GM23338 (cell line): ENCODE results near the gene KBTBD12. TPM values are rescaled to one million over a fixed set of nuclear protein-coding genes. Genes with fewer than 3 reads are reported as not detected.

ENCODE experiments used
- ATAC-seq: fragments of 200-7000 bp; cut with Tn5 transposase; 3 replicates; pipeline ENCODE4 v1.9.1; 2020
- DNase-seq: peaks from one replicate; pipeline ENCODE4 v3.0.0-alpha.2; 2015; ENCODE audit warnings: low spot score
- H2AFZ ChIP-seq: fragments of 200-600 bp; sonication (generic); 2 replicates; pipeline ENCODE4 v1.8.0; 2016; ENCODE audit warnings: antibody characterized with exemption, mild to moderate bottlenecking, moderate library complexity
- H3F3A ChIP-seq: fragments of 200-600 bp; sonication (generic); replicated peaks from 2 replicates; pipeline ENCODE4 v1.8.0; 2017; ENCODE audit warnings: antibody characterized with exemption, mixed run types, low read depth
- H3K27ac ChIP-seq: fragments of 200-600 bp; sonication (generic); 2 replicates; pipeline ENCODE4 v1.6.1; 2016; ENCODE audit warnings: low read depth
- H3K27me3 ChIP-seq: fragments of 200-600 bp; sonication (generic); 2 replicates; pipeline ENCODE4 v1.8.0; 2016; ENCODE audit warnings: mild to moderate bottlenecking, mixed run types, moderate library complexity; ENCODE audit not compliant: insufficient read depth
- H3K36me3 ChIP-seq: fragments of 200-600 bp; sonication (generic); 2 replicates; pipeline ENCODE4 v1.8.0; 2016; ENCODE audit warnings: mild to moderate bottlenecking; ENCODE audit not compliant: insufficient read depth
- H3K4me1 ChIP-seq: fragments of 200-600 bp; sonication (generic); 2 replicates; pipeline ENCODE4 v1.8.0; 2016; ENCODE audit warnings: mild to moderate bottlenecking, moderate library complexity; ENCODE audit not compliant: insufficient read depth
- H3K4me2 ChIP-seq: fragments of 200-600 bp; sonication (generic); 2 replicates; pipeline ENCODE4 v1.7.1; 2017; ENCODE audit warnings: mixed run types
- H3K4me3 ChIP-seq: fragments of 200-600 bp; sonication (generic); 2 replicates; pipeline ENCODE4 v1.6.1; 2016; ENCODE audit warnings: mixed run types
- H3K79me2 ChIP-seq: fragments of 200-600 bp; sonication (generic); replicated peaks from 2 replicates; pipeline ENCODE4 v1.8.0; 2017; ENCODE audit warnings: mild to moderate bottlenecking; ENCODE audit not compliant: insufficient read depth
- H3K9me2 ChIP-seq: fragments of 200-600 bp; sonication (generic); 2 replicates; pipeline ENCODE4 v1.8.0; 2017; ENCODE audit not compliant: insufficient read depth
- H4K20me1 ChIP-seq: fragments of 200-600 bp; sonication (generic); replicated peaks from 2 replicates; pipeline ENCODE4 v1.8.0; 2017; ENCODE audit warnings: mild to moderate bottlenecking; ENCODE audit not compliant: insufficient read depth
- H3K27ac Mint-ChIP-seq: 2 replicates; pipeline ENCODE4 v1.8.0; 2020; ENCODE audit warnings: inconsistent platforms, mild to moderate bottlenecking, moderate library complexity, mixed read lengths
- H3K27me3 Mint-ChIP-seq: 3 replicates; pipeline ENCODE4 v1.8.0; 2022; ENCODE audit warnings: low read depth, mild to moderate bottlenecking, moderate library complexity, mixed read lengths, inconsistent platforms; ENCODE audit not compliant: insufficient read depth, poor library complexity
- H3K36me3 Mint-ChIP-seq: 3 replicates; pipeline ENCODE4 v1.8.0; 2021; ENCODE audit warnings: low read depth, mild to moderate bottlenecking, inconsistent platforms, moderate library complexity, mixed read lengths
- H3K4me1 Mint-ChIP-seq: 3 replicates; pipeline ENCODE4 v1.8.0; 2020; ENCODE audit warnings: mild to moderate bottlenecking, inconsistent platforms, mixed read lengths
- H3K4me3 Mint-ChIP-seq: 3 replicates; pipeline ENCODE4 v1.8.0; 2021; ENCODE audit warnings: moderate library complexity, mild to moderate bottlenecking, inconsistent platforms, mixed read lengths
- H3K9me3 Mint-ChIP-seq: 3 replicates; pipeline ENCODE4 v1.8.0; 2020; ENCODE audit warnings: moderate library complexity, mild to moderate bottlenecking, inconsistent platforms, mixed read lengths
- CREB1 ChIP-seq: fragments of 250-450 bp; sonication (Bioruptor Pico); IDR thresholded peaks from 2 replicates; pipeline ENCODE4 v1.5.0; 2020; ENCODE audit warnings: low read depth, mild to moderate bottlenecking, moderate library complexity
- EZH2 ChIP-seq: fragments of 200-600 bp; sonication (generic); IDR thresholded peaks from one replicate; pipeline ENCODE4 v1.8.0; 2017; ENCODE audit warnings: antibody characterized with exemption, mild to moderate bottlenecking, low read depth; ENCODE audit not compliant: unreplicated experiment
- EZH2phosphoT487 ChIP-seq: fragments of 200-600 bp; sonication (generic); IDR thresholded peaks from one replicate; pipeline ENCODE4 v1.8.1; 2018; ENCODE audit warnings: antibody characterized with exemption; ENCODE audit not compliant: unreplicated experiment
- JUNB ChIP-seq: IDR thresholded peaks from one replicate; pipeline ENCODE4 v1.6.1; 2016; ENCODE audit warnings: antibody characterized with exemption; ENCODE audit not compliant: unreplicated experiment
- NANOG ChIP-seq: IDR thresholded peaks from 2 replicates; pipeline ENCODE4 v1.6.1; 2016; ENCODE audit warnings: antibody characterized with exemption, borderline replicate concordance
- STAT1 ChIP-seq: IDR thresholded peaks from one replicate; pipeline ENCODE4 v1.6.1; 2016; ENCODE audit warnings: antibody characterized with exemption; ENCODE audit not compliant: unreplicated experiment
- ZNF114 ChIP-seq: fragments of 250-450 bp; sonication (Bioruptor Pico); IDR thresholded peaks from 2 replicates; pipeline ENCODE4 v1.5.0; 2020; ENCODE audit warnings: mild to moderate bottlenecking, moderate library complexity
- ZNF331 ChIP-seq: fragments of 250-450 bp; sonication (Bioruptor Pico); IDR thresholded peaks from 2 replicates; pipeline ENCODE4 v1.5.0; 2020; ENCODE audit warnings: low read depth, mild to moderate bottlenecking, moderate library complexity
- ZNF462 ChIP-seq: fragments of 250-450 bp; sonication (Bioruptor Pico); IDR thresholded peaks from 2 replicates; pipeline ENCODE4 v1.5.0; 2020; ENCODE audit warnings: mild to moderate bottlenecking, moderate library complexity
- polyA plus RNA-seq: library from polyadenylated mRNA; unstranded; fragments of >200 nt; fragmentation: Nextera tagmentation; extraction: Ambion mirVana; gene quantifications from 2 replicates; pipeline ENCODE4 v1.2.1, GENCODE V29; 2016
- total RNA-seq: library from RNA; depleted of rRNA; stranded (reverse); fragments of >200 nt; shearing (Covaris generic); gene quantifications from 2 replicates; pipeline ENCODE4 v1.2.3, GENCODE V29; 2014
- TF ChIP-seq, protein P1 (sequence below): IDR thresholded peaks from 2 replicates; pipeline ENCODE4 v1.6.1; 2016; ENCODE audit warnings: antibody characterized with exemption

KBTBD12 gene
- total and polyA plus RNA-seq, 2 experiments from 2014 or later = 0.53 to 0.69 TPM

GRCh38 chr3:128021768-128022372, 106.8 kb downstream of the KBTBD12 start:
- peaks cover 2% of the 10 kb centered on the region; the same call in 2 of the 3 replicates for H3K36me3 Mint-ChIP-seq
- H2AFZ ChIP-seq = no peak overlapping the region; the same call in 1 of the 2 replicates
- no peaks in the 10 kb centered on the region for H3F3A ChIP-seq
- no peak overlapping the region for H3K4me2 ChIP-seq
- H3K27me3 Mint-ChIP-seq = peaks cover 1% of the 10 kb centered on the region
- no peaks in the 10 kb centered on the region for H4K20me1 ChIP-seq
- no peak overlapping the region for H3K27ac ChIP-seq
- H3K9me2 ChIP-seq = peaks cover 8% of the 10 kb centered on the region; the same call in 1 of the 2 replicates
- H3K4me1 Mint-ChIP-seq = no peaks in the 10 kb centered on the region
- ATAC-seq (no peak), DNase-seq (no peak)
- no peak overlapping the region for H3K27ac Mint-ChIP-seq
- TF ChIP-seq EZH2phosphoT487 = no peak
- TF ChIP-seq ZNF331 (CRISPR knock-in tag) = no peak
- no peak for TF ChIP-seq ZNF114 (CRISPR knock-in tag)
- no peak for TF ChIP-seq NANOG
- no peak for TF ChIP-seq JUNB
- TF ChIP-seq, protein P1, sequence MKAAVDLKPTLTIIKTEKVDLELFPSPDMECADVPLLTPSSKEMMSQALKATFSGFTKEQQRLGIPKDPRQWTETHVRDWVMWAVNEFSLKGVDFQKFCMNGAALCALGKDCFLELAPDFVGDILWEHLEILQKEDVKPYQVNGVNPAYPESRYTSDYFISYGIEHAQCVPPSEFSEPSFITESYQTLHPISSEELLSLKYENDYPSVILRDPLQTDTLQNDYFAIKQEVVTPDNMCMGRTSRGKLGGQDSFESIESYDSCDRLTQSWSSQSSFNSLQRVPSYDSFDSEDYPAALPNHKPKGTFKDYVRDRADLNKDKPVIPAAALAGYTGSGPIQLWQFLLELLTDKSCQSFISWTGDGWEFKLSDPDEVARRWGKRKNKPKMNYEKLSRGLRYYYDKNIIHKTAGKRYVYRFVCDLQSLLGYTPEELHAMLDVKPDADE = no peak
- TF ChIP-seq CREB1 (CRISPR knock-in tag) = no peak
- TF ChIP-seq STAT1 = no peak
- TF ChIP-seq ZNF462 (CRISPR knock-in tag) = no peak
- TF ChIP-seq EZH2 = no peak
- H3K36me3 ChIP-seq = no peaks in the 10 kb centered on the region
- no peak overlapping the region for H3K4me3 ChIP-seq
- H3K9me3 Mint-ChIP-seq = peaks cover 7% of the 10 kb centered on the region
- H3K27me3 ChIP-seq = no peaks in the 10 kb centered on the region
- H3K79me2 ChIP-seq = no peaks in the 10 kb centered on the region
- H3K4me1 ChIP-seq = no peaks in the 10 kb centered on the region
- H3K4me3 Mint-ChIP-seq = no peak overlapping the region
